Myocyte (in vitro differentiated cells): ENCODE results near the gene BSND. TPM values are rescaled to one million over a fixed set of nuclear protein-coding genes. Genes with fewer than 3 reads are reported as not detected.

Source experiments
- DNase-seq: peaks from one replicate; pipeline ENCODE4 v3.0.0-alpha.2; 2012; ENCODE audit warnings: low read depth
- total RNA-seq: library from RNA; depleted of rRNA; stranded (reverse); fragments of >200 nt; gene quantifications from 2 replicates; pipeline ENCODE4 v1.2.3, GENCODE V29; 2014

BSND gene
- total RNA-seq, 1 donor from 2014 or later = not detected

DNA sequence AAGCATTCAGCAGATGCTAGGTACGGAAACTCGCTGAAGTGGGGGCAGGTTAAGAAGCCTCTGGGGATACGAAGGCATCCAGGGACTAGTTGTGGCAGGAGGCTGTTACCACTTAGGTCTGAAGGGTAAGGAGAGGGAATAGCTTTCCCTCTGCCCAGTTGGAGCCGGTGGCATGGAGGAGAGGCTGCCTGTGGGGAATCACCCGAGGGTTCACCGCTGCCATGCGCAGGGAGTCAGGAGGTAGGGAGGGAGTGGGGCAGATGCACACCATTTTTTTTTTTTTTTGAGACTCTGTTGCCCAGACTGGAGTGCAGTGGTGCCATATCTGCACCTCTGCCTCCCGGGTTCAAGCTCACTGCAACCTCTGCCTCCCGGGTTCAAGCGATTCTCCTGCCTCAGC is 46.7 kb downstream of the BSND start:
- no peak for DNase-seq

DNA sequence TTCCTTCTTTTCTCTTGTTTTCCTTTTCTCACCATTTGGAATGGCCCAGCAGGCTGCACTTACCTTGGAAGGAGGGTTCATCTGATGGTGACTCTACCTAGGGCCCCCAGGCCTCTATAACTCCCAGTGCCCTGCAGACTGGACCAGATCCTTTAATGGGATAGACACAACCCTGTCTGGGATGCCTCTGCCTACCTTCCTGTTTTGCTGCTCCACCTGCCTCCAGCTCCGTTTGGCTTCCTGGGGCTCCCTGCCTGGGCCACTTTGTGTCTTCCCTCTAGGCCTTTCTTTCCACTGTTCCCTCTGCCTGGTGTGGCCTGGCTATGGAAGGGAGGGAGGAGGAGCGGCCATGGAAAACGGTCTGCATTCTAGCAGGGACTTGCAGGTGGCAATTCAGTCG is 48.1 kb downstream of the BSND start:
- no peak for DNase-seq

DNA sequence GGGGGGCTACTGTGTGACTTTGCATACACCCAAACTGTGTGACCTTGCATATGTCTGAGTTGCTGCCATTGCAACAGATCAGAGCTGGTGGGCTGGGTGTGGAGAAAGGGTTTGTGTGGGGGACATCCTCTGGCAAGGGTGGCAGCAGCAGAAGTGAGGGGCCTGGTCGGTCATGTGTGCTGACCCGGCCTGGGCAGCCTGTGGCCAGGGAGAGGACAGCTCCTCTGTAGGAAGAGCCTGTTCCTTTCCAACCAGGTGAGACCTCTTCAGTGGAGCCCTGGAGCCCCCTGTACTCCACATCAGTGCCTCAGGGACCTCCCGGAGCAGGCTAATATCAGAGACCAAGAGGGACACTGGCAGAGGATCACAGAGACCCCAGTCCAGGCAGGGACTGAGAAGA is 48.9 kb downstream of the BSND start:
- DNase-seq = no peak

DNA sequence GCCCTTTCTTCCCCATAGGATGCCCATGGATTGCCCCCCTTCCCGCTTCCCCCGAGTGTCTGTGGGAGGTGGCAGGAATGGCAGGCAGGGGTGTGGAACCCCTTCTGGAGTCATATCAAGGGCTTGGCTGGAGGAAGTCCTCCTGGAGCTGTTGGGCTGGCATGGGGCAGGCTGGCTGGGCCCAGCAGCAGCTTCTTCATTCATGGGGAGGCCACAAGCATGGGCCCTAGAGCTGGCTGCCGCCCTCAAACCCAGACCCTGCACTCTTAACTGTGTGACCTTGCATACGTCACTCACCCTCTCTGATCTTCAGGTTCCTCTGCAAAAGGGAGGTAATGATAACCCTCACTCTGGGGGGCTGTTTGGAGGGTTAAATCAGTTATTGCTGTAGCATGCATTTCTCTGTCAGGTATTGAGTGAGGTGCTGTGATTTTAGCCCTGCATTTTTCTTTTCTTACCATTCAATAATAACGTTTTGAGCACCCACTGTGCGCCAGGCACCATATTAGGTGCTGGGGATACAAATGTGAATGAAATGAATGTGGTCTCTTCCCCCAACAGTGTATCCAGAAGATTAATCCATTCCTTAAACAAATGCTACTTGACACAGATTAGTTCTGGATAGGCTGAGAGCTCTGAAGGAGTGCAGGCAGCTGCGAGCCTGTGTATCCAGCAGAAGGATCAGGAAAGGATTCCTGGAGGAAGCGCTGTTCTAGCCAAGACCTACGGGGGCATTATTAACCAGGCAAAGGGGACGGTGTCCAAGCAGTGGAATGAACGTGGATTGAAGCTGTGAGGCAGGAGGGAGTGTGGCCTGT is 49.9 kb downstream of the BSND start:
- DNase-seq = peak; percentile 22

DNA sequence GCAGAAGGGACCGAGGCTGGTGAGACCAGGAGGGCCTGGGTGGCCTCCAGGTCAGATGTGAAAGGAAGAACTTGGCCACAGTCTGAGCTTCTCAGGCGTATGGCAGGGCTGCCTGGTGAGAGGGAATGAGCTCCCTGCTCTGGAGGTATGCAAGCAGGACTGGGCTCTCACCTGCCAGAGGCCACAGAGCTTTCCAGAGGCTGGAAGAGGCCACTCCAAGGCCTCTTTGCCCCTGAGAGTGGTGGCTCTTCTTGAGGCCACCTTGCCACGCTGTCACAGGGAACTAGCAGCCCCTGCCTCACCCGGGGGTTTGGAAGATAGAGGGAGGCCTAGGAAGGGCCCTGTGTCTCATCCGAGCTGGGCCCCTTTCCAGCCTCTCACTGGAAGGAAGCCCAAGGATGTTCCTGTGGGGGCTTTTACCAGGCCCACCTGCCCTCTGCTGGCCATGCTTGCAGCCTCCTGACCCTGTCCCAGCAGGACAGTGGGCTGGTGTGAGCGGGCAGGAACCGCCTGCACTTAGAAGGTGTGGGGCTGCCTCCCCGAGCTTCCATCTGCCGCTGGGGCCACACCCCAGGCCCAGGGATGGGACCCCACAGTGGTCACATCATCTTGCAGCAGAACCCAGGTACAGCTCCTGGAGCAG is 50.7 kb downstream of the BSND start:
- no peak for DNase-seq

DNA sequence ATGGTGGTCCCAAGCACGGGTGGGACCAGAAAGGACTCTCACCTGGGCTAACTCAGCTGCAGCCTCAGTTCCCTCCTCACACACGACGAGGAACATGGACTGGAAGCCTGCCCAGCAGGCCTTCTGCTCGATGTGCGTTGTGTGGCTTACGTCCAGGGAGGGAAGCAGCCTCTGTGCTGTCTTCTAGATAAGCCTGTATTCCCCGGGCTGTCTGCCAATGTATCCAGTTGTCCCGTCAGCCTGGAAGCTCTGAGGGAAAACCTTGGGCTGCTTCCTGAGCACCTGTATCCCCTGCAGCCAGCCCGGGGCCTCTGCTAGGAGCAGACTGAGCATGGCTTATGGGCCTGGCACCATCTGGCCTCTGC is 51.2 kb downstream of the BSND start:
- DNase-seq = peak; percentile 39

DNA sequence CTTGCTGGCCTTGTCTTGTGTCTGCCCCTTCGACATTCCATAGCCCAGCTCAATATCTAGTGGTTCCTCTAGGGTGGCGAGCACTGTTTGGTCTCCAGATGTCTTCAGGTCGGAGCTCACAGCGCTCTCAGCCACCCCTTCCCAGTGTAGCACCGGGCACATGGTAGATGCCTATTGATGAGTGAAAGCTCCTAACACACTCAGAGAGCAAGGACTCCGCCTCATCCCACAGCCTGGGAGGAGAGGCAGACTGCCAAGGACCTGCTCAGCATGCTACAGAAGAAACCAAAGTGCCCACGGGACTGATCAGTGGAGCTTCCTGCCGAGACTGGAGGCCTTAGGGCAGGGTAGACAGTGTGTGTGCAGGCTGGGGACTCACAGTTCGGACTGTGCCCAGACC is 51.5 kb downstream of the BSND start:
- peak; percentile 61 for DNase-seq

DNA sequence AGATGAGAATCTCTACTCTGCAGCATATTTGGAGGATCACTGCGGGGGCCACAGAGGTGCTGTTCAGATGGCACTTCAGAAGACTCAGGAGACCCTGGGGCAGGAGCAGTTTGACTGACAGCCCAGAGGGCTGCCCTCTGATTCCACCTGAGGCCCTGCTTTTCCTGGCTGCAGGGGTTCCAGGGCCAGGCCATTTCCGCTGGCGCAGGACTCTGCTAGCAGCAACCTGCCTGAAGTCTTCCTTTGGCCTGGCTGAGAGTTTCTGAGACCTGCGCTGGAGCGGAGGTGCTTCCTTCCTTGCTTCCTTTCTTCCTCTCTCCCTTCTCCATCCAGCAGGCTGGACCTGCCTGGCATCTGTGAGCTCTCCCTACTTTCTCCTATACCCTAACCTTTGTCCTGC is 52.4 kb downstream of the BSND start:
- DNase-seq = no peak

DNA sequence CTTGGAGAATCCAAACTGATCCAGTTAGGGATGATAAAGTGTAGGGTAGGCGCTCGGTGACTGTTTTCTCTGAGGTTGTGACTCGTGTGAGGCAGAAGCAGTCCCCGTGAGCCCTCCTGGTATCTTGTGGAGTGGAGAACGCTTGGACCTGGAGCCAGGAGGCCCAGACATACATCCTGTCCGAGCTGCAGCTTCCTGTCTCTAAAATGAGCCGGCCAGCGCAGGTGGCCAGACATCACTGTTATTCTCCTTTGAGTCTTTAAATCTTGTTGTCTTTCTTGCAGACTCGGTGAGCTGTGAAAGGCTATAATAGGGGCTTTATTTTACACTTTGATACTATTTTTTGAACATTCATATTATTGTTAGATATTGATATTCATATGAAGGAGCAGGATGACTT is 52.9 kb downstream of the BSND start:
- no peak for DNase-seq

DNA sequence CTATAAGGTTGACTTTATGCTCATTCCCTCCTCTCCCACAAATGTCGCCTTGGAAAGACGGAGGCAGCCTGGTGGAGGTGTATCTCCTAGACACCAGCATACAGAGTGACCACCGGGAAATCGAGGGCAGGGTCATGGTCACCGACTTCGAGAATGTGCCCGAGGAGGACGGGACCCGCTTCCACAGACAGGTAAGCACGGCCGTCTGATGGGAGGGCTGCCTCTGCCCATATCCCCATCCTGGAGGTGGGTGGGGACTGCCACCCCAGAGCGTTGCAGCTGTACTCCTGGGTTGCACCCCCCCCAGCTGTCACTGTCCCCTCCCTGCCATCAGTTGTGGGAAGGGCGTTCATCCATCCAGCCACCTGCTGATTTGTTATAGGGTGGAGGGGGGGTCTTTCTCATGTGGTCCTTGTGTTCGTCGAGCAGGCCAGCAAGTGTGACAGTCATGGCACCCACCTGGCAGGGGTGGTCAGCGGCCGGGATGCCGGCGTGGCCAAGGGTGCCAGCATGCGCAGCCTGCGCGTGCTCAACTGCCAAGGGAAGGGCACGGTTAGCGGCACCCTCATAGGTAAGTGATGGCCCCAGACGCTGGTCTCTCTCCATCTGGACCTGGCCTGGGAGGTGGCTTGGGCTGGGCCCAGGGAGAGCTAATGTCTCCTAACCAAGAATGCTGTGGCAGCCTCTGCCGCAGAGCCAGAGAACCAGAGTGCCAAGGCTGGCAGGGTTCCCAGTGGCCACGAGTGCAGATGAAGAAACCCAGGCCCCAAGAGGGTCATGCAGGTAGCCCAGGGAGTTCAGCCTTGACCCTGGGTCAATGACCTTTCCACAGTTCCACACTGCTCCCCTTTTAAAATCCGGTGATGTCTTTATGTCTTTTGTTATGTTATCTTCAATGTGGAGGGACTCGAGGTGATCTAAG is 53.7 kb downstream of the BSND start:
- no peak for DNase-seq

DNA sequence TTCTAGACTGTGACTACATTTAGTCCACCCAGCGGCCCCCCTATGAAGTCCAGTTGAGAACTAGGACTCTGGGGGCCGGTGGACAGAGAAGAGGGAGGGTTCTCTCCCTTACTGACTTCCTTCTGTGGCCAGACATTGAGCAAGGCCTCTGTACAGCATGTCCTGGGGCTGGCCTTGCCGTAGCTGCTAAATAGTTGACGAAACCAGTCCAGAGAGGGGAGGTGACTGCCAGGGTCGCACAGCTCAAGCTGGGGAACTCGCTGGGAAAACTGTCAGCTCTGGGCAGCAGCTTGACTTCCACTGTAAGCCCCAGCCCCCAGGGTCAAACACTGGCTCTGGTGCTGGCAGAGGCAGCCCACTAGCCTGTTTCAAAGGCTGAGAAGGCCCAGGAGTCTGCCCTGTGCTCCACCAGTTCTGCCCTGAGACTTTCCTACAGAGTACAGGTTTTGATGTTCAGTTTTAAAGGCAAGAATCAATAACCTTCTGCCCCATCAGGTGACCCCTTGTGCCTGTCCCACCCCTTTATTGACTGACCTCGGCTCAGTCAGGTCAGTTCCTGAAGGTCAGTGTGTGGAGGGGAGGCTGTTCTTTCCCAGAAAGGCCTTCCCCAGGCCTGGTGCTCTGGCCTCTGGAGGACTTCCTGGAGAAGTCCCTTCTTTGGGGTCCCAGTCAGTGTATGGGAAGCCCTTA is 54.7 kb downstream of the BSND start:
- DNase-seq = no peak

DNA sequence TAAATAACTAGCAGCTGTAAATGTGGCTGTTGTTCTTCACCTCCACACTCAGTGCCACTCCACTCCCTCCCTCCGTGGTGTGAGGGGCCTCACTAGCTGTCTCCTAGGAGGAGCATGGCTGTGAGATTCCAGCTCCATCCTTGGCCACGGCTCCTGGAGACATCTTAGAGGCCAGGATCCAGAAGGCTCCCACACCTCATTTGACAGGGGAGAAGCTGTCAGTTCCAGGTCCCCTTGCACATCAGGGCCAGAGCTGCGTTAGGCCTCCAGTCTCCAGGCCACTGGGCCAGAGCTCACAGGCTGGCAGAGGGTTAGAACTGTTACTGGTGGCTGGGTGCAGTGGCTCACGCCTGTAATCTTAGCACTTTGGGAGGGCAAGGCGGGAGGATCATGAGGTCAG is 55.7 kb downstream of the BSND start:
- DNase-seq = no peak

DNA sequence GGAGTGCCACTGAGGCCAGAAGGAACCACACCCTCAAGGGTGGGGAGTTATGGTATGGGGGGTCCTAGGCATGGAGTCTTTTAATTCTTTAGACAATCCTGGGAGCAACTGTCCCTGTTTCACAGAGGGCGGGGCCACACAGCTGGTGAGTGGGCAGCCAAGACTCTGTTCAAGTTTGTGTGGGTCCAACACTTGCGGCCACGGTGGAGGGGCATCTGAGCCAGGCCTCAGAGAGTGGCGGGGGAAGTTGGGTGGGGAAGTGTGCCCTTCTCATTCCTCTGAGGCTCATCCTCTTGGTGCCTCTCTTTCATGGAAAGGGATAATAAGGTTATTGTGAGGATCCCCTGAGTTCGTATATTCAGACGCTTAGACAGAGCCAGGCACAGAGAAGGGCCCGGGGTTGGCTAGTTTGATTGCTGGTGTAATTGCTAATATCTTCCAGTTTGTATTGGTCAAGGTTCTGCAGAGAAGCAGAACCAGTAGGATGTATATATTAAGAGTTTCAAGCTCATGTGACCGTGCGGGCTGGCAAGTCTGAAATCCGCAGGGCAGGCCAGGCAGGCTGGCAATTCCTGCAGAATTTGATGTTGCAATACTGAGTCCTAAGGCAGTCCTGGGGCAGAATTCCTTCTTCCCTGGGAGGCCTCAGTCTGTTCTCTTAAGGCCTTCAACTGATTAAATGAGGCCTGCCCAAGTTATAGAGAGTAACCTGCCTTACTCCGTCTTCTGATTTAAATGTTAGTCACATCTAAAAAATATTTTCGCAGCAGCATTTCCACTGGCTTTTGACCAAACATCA is 56.5 kb downstream of the BSND start:
- DNase-seq = peak; percentile 64

DNA sequence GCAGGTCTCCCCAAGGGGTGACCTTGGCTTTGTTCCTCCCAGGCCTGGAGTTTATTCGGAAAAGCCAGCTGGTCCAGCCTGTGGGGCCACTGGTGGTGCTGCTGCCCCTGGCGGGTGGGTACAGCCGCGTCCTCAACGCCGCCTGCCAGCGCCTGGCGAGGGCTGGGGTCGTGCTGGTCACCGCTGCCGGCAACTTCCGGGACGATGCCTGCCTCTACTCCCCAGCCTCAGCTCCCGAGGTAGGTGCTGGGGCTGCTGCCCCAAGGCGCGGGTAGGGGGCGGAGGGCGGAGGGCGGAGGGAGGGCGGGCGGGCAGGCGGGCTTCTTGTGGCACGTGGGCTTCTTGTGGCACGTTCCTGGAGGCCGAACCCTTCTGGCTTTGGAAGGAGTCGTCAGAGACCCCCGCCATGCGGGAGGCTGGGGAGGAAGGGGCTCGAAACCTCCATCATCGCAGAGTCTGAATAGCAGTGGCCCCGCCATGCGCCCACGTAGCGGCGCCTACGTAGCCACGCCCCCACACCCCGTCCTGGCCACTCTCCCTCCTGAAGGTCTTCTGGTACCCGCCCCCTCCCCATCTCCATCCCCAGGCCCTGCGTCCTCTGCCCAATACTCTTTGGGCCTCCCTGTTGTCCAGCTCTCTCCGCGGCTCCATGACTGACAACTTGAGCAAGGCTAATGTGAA is 57.4 kb downstream of the BSND start:
- no peak for DNase-seq

DNA sequence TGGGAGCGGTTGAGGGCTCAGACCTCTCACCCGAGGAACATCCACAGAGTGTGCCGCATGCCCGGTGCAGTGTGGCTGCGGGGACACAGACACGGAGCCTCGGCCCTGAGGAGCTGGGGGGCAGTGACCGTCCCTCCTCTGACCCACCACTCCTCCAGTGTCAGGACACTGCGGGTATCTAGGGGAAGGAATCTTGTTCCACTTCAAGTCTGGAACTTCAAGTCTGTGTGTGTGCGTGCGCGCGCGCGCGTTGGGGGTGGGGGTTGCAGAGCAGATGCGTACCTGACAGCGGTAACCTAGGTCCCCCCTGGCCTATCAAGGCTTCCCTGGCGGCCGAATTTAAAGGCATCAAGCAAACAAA is 57.9 kb downstream of the BSND start:
- DNase-seq = no peak

DNA sequence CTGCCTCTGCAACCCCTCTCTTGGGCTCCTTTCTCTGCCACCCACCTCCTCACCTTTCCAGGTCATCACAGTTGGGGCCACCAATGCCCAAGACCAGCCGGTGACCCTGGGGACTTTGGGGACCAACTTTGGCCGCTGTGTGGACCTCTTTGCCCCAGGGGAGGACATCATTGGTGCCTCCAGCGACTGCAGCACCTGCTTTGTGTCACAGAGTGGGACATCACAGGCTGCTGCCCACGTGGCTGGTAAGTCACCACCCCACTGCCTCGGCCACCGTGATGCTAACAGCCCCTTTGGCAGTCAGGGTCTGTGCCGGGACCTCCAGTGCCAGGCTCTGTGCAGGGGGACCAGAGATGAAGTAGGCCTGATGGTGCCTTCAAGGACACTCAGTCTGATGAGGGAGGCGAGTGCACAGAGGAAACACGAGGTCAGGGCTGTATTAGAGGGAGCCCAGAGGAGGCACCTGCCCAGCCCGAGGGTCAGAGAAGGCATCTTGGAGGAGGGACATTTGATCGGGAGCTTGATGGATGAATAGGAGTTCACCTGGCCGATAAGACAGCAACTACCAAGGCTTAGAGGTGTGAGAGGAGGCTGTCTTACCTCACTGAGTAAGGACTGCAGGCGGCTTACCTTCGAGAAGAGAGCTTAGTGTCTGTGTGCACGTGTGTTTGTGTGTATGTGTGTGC is 58.7 kb downstream of the BSND start:
- DNase-seq = no peak

DNA sequence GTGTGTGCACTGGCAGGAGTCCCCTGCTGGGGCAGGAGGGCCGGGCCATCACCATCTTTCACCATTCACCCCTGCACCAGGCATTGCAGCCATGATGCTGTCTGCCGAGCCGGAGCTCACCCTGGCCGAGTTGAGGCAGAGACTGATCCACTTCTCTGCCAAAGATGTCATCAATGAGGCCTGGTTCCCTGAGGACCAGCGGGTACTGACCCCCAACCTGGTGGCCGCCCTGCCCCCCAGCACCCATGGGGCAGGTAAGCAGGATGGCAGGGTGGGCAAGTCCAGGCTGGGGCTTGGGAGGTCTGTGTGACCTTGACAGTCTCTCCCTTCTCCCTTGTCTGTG is 59.2 kb downstream of the BSND start:
- DNase-seq = no peak

DNA sequence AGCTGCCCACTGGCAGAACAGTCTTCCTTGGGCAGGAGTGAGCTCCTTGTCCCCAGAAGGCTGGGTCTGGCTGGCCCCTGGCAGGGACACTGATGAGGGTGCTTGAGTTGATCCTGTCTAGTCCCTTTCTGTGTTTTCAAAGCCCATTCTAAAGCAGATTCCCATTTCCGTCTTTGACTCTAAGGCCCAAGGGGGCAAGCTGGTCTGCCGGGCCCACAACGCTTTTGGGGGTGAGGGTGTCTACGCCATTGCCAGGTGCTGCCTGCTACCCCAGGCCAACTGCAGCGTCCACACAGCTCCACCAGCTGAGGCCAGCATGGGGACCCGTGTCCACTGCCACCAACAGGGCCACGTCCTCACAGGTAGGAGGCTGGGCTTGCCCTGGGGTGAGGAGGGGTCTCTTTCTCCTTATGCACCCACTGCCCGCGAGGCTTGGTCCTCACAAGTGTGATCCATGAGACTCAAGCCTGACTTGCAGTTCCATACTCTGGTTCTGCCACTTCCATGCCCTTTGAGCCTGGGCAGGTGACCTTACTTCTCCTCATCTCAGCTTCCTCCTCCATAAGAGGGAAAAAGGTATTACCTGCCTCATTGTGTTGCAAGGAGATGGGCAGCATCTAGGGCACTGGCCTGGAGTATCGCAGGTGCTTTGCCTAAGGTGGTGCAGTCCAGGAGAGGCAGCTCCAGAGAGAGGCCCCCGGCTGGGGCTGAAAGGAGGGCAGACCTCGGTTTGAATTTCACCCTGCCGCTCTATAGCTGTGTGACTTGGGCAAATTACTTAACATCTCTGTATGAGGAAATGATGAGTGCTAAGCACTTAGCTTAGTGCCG is 60.8 kb downstream of the BSND start:
- DNase-seq = no peak
